GM12872 (cell line): ENCODE data around the gene TRIM17.

ENCODE experiments used
- CTCF ChIP-seq: IDR thresholded peaks from 3 replicates; pipeline ENCODE4 v1.5.1; 2011; ENCODE audit warnings: low read depth, mild to moderate bottlenecking, low read length, moderate library complexity; ENCODE audit not compliant: insufficient read depth

Gene TRIM17

GRCh38 chr1:228374711-228375577, 41.7 kb downstream of the TRIM17 start:
- no peak for TF ChIP-seq CTCF

GRCh38 chr1:228373681-228374571, 42.7 kb downstream of the TRIM17 start:
- no peak for TF ChIP-seq CTCF

GRCh38 chr1:228373004-228373680, 43.5 kb downstream of the TRIM17 start:
- TF ChIP-seq CTCF, result no peak

GRCh38 chr1:228372183-228373003, 44.3 kb downstream of the TRIM17 start:
- TF ChIP-seq CTCF, result no peak

- TF ChIP-seq CTCF, result no peak
Observed at GRCh38 chr1:228371741-228372182, 44.9 kb downstream of the TRIM17 start.

- no peak for TF ChIP-seq CTCF
Observed at GRCh38 chr1:228370941-228371740, 45.5 kb downstream of the TRIM17 start.
